AG04450 (cell line): ENCODE results near the gene CDC5L. TPM values are rescaled to one million over a fixed set of nuclear protein-coding genes. Genes with fewer than 3 reads are reported as not detected.

Source experiments
- CTCF ChIA-PET: fragments of 300-600, 350-600 bp; formaldehyde crosslinking; extraction: SDS; loops from one replicate; lab custom pipeline; 2022; ENCODE audit warnings: antibody characterized with exemption, inconsistent platforms; lab: Charles Lee
- POLR2A ChIA-PET: fragments of 350-600 bp; formaldehyde crosslinking; extraction: SDS; loops from one replicate; lab custom pipeline; 2021; ENCODE audit warnings: antibody characterized with exemption, inconsistent platforms; lab: Yijun Ruan, JAX
- DNase-seq: peaks from one replicate; pipeline ENCODE4 v3.0.0-alpha.2; 2011; ENCODE audit warnings: low read depth, low spot score
- H3K27ac ChIP-seq: one replicate; pipeline ENCODE4 v1.5.1; 2012; ENCODE audit warnings: low read depth, low read length, control low read depth
- H3K27me3 ChIP-seq: one replicate; pipeline ENCODE4 v1.6.0; 2012; ENCODE audit warnings: low read length; ENCODE audit not compliant: control insufficient read depth, insufficient read depth
- H3K4me3 ChIP-seq: 2 replicates; pipeline ENCODE4 v1.5.1; 2011; ENCODE audit warnings: mild to moderate bottlenecking, low read depth, low read length, control low read depth
- H3K9me3 ChIP-seq: 2 replicates; pipeline ENCODE4 v1.5.1; 2012; ENCODE audit warnings: low read length; ENCODE audit not compliant: control insufficient read depth, insufficient read depth
- polyA plus RNA-seq: library from polyadenylated mRNA; depleted of rRNA; stranded (reverse); fragments of >200 nt; gene quantifications from 2 replicates; pipeline ENCODE4 v1.2.3, GENCODE V29; 2011
- TF ChIP-seq, protein P1 (sequence below): IDR thresholded peaks from 2 replicates; pipeline ENCODE4 v1.5.1; 2011; ENCODE audit warnings: low read depth, low read length, control low read depth, inconsistent platforms

Gene CDC5L
- polyA plus RNA-seq, 1 experiment: 22.4 TPM

DNA sequence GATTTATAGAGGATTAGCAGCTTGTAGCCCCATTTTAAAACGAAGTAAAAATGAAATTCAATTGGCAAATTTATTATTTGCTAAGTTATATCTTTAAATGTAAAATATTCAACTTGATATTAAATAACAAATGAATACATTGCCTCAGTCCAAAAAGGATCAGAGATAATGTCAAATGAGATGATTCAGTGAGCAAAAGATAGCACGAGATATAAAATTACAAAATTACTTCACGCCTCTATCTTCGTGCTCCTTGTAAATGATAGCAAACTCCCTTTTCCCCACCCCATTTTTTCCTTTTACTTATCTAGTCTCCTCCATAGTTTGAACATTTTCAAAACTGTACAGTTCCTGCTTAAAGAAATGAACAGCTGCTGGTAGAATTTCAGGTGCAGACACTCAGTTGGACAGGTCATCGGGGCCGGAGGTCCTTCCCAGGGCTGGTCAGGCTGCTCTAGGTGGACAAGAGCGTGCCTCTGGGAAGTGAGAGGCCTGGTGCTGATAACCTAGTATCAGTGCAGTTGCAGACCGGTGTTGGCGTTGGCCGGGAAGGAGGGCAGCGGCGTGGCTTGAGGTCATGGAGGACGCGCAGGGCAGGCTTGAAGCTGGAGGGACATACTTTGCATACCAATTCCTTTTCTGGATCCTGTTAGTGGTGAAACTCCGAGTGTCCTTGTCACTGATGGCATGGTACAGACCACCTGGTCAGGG is 83.9 kb downstream of the CDC5L start:
- Histone ChIP-seq H3K9me3 (no peaks in the 10 kb centered on the region; the same call in 1 of the 2 replicates), H3K4me3 (no peak overlapping the region), H3K27me3 (peaks cover 5% of the 10 kb centered on the region), H3K27ac (no peak overlapping the region)
- ChIA-PET POLR2A (no interaction called here), CTCF (interaction anchor here (1.1 to 4.1 kb wide), 2 partner anchors 14 to 40 kb away, joined by 3 to 40 read pairs; no protein-coding TSS in a partner anchor)
- no peak for DNase-seq
- TF ChIP-seq, protein P1, sequence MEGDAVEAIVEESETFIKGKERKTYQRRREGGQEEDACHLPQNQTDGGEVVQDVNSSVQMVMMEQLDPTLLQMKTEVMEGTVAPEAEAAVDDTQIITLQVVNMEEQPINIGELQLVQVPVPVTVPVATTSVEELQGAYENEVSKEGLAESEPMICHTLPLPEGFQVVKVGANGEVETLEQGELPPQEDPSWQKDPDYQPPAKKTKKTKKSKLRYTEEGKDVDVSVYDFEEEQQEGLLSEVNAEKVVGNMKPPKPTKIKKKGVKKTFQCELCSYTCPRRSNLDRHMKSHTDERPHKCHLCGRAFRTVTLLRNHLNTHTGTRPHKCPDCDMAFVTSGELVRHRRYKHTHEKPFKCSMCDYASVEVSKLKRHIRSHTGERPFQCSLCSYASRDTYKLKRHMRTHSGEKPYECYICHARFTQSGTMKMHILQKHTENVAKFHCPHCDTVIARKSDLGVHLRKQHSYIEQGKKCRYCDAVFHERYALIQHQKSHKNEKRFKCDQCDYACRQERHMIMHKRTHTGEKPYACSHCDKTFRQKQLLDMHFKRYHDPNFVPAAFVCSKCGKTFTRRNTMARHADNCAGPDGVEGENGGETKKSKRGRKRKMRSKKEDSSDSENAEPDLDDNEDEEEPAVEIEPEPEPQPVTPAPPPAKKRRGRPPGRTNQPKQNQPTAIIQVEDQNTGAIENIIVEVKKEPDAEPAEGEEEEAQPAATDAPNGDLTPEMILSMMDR: no peak

DNA sequence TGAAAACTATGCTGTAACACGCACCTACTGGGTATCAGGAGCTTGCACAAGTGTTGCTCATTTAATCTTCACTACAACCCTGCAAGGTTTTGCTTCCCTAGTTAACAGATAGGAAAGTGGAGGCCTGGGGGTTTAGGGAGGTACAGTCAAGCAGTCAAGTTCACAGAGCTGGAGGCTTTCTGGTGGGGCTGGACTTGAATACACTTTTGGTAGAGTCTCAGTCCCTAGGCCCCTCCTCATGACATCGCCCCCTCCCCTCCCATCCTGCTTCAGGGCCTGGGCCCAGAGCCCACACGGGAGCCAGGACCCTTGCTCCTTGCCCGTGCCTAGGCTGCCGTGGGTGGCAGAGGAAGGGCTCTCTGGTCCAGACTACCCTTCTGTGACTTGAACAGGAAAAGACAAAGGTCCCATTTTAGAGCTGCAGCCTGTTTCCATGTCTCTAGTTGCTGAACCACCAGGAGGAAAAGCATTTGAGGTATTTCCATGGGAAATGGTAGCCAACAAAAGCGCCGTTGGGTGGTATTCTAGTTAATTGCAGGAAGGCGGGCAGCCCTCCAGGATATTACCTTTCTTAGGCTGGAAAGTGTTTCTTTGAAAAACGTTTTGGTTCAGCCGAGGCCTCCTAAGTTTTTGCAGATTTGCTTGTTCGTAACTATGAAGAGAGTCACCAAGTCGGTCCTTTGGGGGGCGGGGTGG is 84.9 kb downstream of the CDC5L start:
- POLR2A ChIA-PET: no interaction called here

GRCh38 chr6:44473393-44474189 is 86.1 kb downstream of the CDC5L start:
- POLR2A ChIA-PET: no interaction called here
- H3K9me3 ChIP-seq: no peaks in the 10 kb centered on the region; the same call in 1 of the 2 replicates
- no peak for DNase-seq
- H3K4me3 ChIP-seq: no peak overlapping the region
- TF ChIP-seq, protein P1: no peak
- H3K27me3 ChIP-seq: peaks cover 20% of the 10 kb centered on the region
- CTCF ChIA-PET: interaction anchor here (2.6 to 2.7 kb wide), 2 partner anchors 8 to 179 kb away, joined by 30 to 32 read pairs; no protein-coding TSS in a partner anchor
- no peak overlapping the region for H3K27ac ChIP-seq

More for the DNA sequence above, 84.9 kb downstream of the CDC5L start:
- Histone ChIP-seq H3K9me3 (no peaks in the 10 kb centered on the region; the same call in 1 of the 2 replicates), H3K27ac (no peak overlapping the region), H3K27me3 (peaks cover 11% of the 10 kb centered on the region), H3K4me3 (no peak overlapping the region)
- no peak for DNase-seq
- CTCF ChIA-PET: no interaction called here
- TF ChIP-seq, protein P1: no peak

DNA sequence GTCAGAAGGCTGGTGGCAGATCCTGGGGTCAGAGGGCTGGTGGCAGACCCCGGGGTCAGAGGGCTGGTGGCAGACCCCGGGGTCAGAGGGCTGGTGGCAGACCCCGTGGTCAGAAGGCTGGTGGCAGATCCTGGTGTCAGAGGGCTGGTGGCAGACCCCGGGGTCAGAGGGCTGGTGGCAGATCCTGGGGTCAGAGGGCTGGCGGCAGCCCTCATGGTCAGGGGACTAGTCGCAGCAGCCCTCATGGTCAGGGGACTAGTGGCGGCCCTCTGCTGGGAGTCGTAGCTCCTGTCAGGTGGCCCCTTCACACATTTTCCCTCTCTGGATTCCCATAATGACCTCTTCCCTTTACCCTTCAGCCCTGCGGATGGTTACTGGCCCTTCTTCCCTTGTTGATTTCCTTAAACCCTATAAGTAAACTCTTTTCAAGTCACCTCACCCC is 86.7 kb downstream of the CDC5L start:
- no peak for DNase-seq
- Histone ChIP-seq H3K27me3 (peaks cover 22% of the 10 kb centered on the region), H3K4me3 (no peak overlapping the region), H3K27ac (no peak overlapping the region), H3K9me3 (no peaks in the 10 kb centered on the region; the same call in 1 of the 2 replicates)
- TF ChIP-seq, protein P1: no peak
- CTCF ChIA-PET: interaction anchor here (1.7 to 2.7 kb wide), 4 partner anchors 9 to 179 kb away, joined by 12 to 35 read pairs (median 31); no protein-coding TSS in a partner anchor
- POLR2A ChIA-PET: no interaction called here
